HEK293 (cell line): ENCODE data around the gene NCOA6.

ENCODE experiments used
- CTCF ChIA-PET: fragments of 350-600 bp; formaldehyde crosslinking; extraction: SDS; loops from one replicate; lab custom pipeline; 2021; ENCODE audit warnings: antibody characterized with exemption; lab: Yijun Ruan, JAX
- POLR2A ChIA-PET: fragments of 300-600 bp; formaldehyde crosslinking; extraction: SDS; loops from one replicate; lab custom pipeline; 2020; ENCODE audit warnings: antibody characterized with exemption, inconsistent platforms; lab: Yijun Ruan, JAX
- H3K27ac ChIP-seq: fragments of 200-500 bp; sonication (Bioruptor generic); 2 replicates; pipeline ENCODE4 v1.5.1; 2014; ENCODE audit warnings: low read depth, low read length, control low read depth, inconsistent platforms; ENCODE audit errors: extremely low read depth
- H3K36me3 ChIP-seq, 2 experiments: fragments of 200-500 bp in 1 of 2; sonication (Bioruptor generic) in 1 of 2; 1 replicate in 1 of 2; 2 replicates in 1 of 2; pipeline ENCODE4 v1.5.1; 2014 to 2017; ENCODE audit warnings: inconsistent platforms in 2 of 2, low read length in 2 of 2; ENCODE audit not compliant: control insufficient read depth in 2 of 2, insufficient read depth in 1 of 2
- H3K4me1 ChIP-seq: fragments of 200-500 bp; sonication (Bioruptor generic); 2 replicates; pipeline ENCODE4 v1.5.1; 2014; ENCODE audit warnings: mild to moderate bottlenecking, low read length, inconsistent platforms; ENCODE audit not compliant: control insufficient read depth, insufficient read depth
- H3K4me3 ChIP-seq: 2 replicates; pipeline ENCODE4 v1.5.1; 2011; ENCODE audit warnings: low read depth, mild to moderate bottlenecking, control low read depth, low read length, moderate library complexity
- H3K9me3 ChIP-seq: fragments of 200-500 bp; sonication (Bioruptor generic); 2 replicates; pipeline ENCODE4 v1.5.1; 2014; ENCODE audit warnings: low read depth, low read length, inconsistent platforms; ENCODE audit not compliant: control insufficient read depth, insufficient read depth
- KLF1 ChIP-seq: fragments of 450-650 bp; formaldehyde crosslinking; IDR thresholded peaks from 2 replicates; pipeline ENCODE4 v1.5.1; 2016; ENCODE audit warnings: missing biosample characterization, missing genetic modification characterization
- KLF16 ChIP-seq: fragments of 450-650 bp; formaldehyde crosslinking; IDR thresholded peaks from 2 replicates; pipeline ENCODE4 v1.5.1; 2017; ENCODE audit warnings: missing biosample characterization, missing genetic modification characterization
- KLF7 ChIP-seq: fragments of 450-650 bp; formaldehyde crosslinking; IDR thresholded peaks from 2 replicates; pipeline ENCODE4 v1.5.1; 2016; ENCODE audit warnings: missing biosample characterization, missing genetic modification characterization, borderline replicate concordance
- PRDM1 ChIP-seq: fragments of 450-650 bp; formaldehyde crosslinking; IDR thresholded peaks from 2 replicates; pipeline ENCODE4; 2016; ENCODE audit warnings: missing biosample characterization, missing genetic modification characterization
- PRDM10 ChIP-seq: fragments of 450-650 bp; formaldehyde crosslinking; IDR thresholded peaks from 2 replicates; pipeline ENCODE4 v1.5.1; 2016; ENCODE audit warnings: missing biosample characterization, missing genetic modification characterization
- ZBTB21 ChIP-seq: fragments of 450-650 bp; formaldehyde crosslinking; IDR thresholded peaks from 2 replicates; pipeline ENCODE4 v1.5.1; 2017; ENCODE audit warnings: missing biosample characterization, missing genetic modification characterization
- ZBTB44 ChIP-seq: fragments of 450-650 bp; IDR thresholded peaks from 2 replicates; pipeline ENCODE4 v1.5.1; 2018; ENCODE audit warnings: missing biosample characterization, mild to moderate bottlenecking, missing genetic modification characterization
- ZEB2 ChIP-seq: fragments of 450-650 bp; formaldehyde crosslinking; IDR thresholded peaks from 2 replicates; pipeline ENCODE4 v1.5.1; 2016; ENCODE audit warnings: missing biosample characterization, missing genetic modification characterization
- ZFP3 ChIP-seq: fragments of 450-650 bp; formaldehyde crosslinking; IDR thresholded peaks from 2 replicates; pipeline ENCODE4 v1.5.1; 2016; ENCODE audit warnings: low read depth, missing biosample characterization, missing genetic modification characterization
- ZNF16 ChIP-seq: fragments of 450-650 bp; formaldehyde crosslinking; IDR thresholded peaks from 2 replicates; pipeline ENCODE4 v1.5.1; 2016; ENCODE audit warnings: low read depth, missing biosample characterization, missing genetic modification characterization
- ZNF184 ChIP-seq: fragments of 450-650 bp; IDR thresholded peaks from 2 replicates; pipeline ENCODE4 v1.5.1; 2018; ENCODE audit warnings: missing biosample characterization, mild to moderate bottlenecking, missing genetic modification characterization
- ZNF248 ChIP-seq: fragments of 450-650 bp; formaldehyde crosslinking; IDR thresholded peaks from 2 replicates; pipeline ENCODE4 v1.5.1; 2017; ENCODE audit warnings: missing biosample characterization, missing genetic modification characterization
- ZNF324 ChIP-seq: fragments of 450-650 bp; formaldehyde crosslinking; IDR thresholded peaks from 2 replicates; pipeline ENCODE4 v1.5.1; 2016; ENCODE audit warnings: missing biosample characterization, missing genetic modification characterization
- ZNF37A ChIP-seq: fragments of 450-650 bp; IDR thresholded peaks from 2 replicates; pipeline ENCODE4 v1.5.1; 2018; ENCODE audit warnings: missing biosample characterization, missing genetic modification characterization
- ZNF514 ChIP-seq: fragments of 450-650 bp; formaldehyde crosslinking; IDR thresholded peaks from 2 replicates; pipeline ENCODE4 v1.5.1; 2016; ENCODE audit warnings: missing biosample characterization, missing genetic modification characterization
- ZNF558 ChIP-seq: fragments of 450-650 bp; formaldehyde crosslinking; IDR thresholded peaks from 2 replicates; pipeline ENCODE4 v1.5.1; 2016; ENCODE audit warnings: missing biosample characterization, missing genetic modification characterization
- ZNF585B ChIP-seq: fragments of 450-650 bp; formaldehyde crosslinking; IDR thresholded peaks from 2 replicates; pipeline ENCODE4 v1.5.1; 2016; ENCODE audit warnings: missing biosample characterization, missing genetic modification characterization
- ZNF600 ChIP-seq: fragments of 450-650 bp; formaldehyde crosslinking; IDR thresholded peaks from 2 replicates; pipeline ENCODE4 v1.5.1; 2016; ENCODE audit warnings: missing biosample characterization, missing genetic modification characterization
- ZNF624 ChIP-seq: fragments of 450-650 bp; formaldehyde crosslinking; IDR thresholded peaks from 2 replicates; pipeline ENCODE4 v1.5.1; 2017; ENCODE audit warnings: missing biosample characterization, missing genetic modification characterization
- ZNF692 ChIP-seq: fragments of 450-650 bp; formaldehyde crosslinking; IDR thresholded peaks from 2 replicates; pipeline ENCODE4 v1.5.1; 2016; ENCODE audit warnings: missing biosample characterization, missing genetic modification characterization
- ZNF704 ChIP-seq: fragments of 450-650 bp; formaldehyde crosslinking; IDR thresholded peaks from 2 replicates; pipeline ENCODE4 v1.5.1; 2016; ENCODE audit warnings: missing biosample characterization, missing genetic modification characterization
- ZNF791 ChIP-seq: fragments of 450-650 bp; formaldehyde crosslinking; IDR thresholded peaks from 2 replicates; pipeline ENCODE4 v1.5.1; 2016; ENCODE audit warnings: missing biosample characterization, missing genetic modification characterization
- TF ChIP-seq, protein P1 (sequence below): fragments of 450-650 bp; formaldehyde crosslinking; IDR thresholded peaks from 2 replicates; pipeline ENCODE4 v1.5.1; 2016; ENCODE audit warnings: missing biosample characterization, missing genetic modification characterization

The NCOA6 gene

GRCh38 chr20:34820805-34821578, 4.5 kb downstream of the NCOA6 start:
- Histone ChIP-seq H3K36me3 (no peaks in the 10 kb centered on the region), H3K9me3 (no peaks in the 10 kb centered on the region), H3K4me3 (no peak overlapping the region), H3K4me1 (peaks cover 3% of the 10 kb centered on the region), H3K27ac (no peak overlapping the region)
- TF ChIP-seq ZNF37A (no peak), ZFP3 (tag by site-specific recombination) (no peak), ZNF600 (tag by site-specific recombination) (peak; percentile 59), ZNF558 (tag by site-specific recombination) (no peak), ZNF624 (tag by site-specific recombination) (no peak), ZNF248 (tag by site-specific recombination) (no peak), ZEB2 (tag by site-specific recombination) (no peak), ZNF16 (tag by site-specific recombination) (no peak)
- ChIA-PET POLR2A (no interaction called here), CTCF (interaction anchor here (0.6 kb wide), 1 partner anchor 214 kb away, joined by 3 read pairs; no protein-coding TSS in a partner anchor)

GRCh38 chr20:34817801-34818200, 7.7 kb downstream of the NCOA6 start:
- no peak overlapping the region for H3K27ac ChIP-seq
- ChIA-PET POLR2A (no interaction called here), CTCF (no interaction called here)
- no peaks in the 10 kb centered on the region; a peak in 1 of 3 replicates for H3K36me3 ChIP-seq
- no peak for TF ChIP-seq ZNF692 (tag by site-specific recombination)
- 0 out of 2 replicates have a peak, but pooled peaks have one; percentile 23 for TF ChIP-seq PRDM1 (tag by site-specific recombination)
- no peaks in the 10 kb centered on the region for H3K9me3 ChIP-seq
- no peak overlapping the region for H3K4me3 ChIP-seq
- H3K4me1 ChIP-seq: peaks cover 3% of the 10 kb centered on the region; the same call in 1 of the 2 replicates

- Histone ChIP-seq H3K36me3 (no peaks in the 10 kb centered on the region; a peak in 1 of 3 replicates), H3K27ac (no peak overlapping the region), H3K9me3 (no peaks in the 10 kb centered on the region), H3K4me1 (peaks cover 3% of the 10 kb centered on the region; the same call in 1 of the 2 replicates), H3K4me3 (no peak overlapping the region)
- ChIA-PET POLR2A (interaction anchor here (0.5 kb wide), 1 partner anchor 40 kb away, joined by 3 read pairs; no protein-coding TSS in a partner anchor), CTCF (interaction anchor here (0.6 kb wide), 1 partner anchor 329 kb away, joined by 3 read pairs; no protein-coding TSS in a partner anchor)
- no peak for TF ChIP-seq ZNF37A
- no peak for TF ChIP-seq ZNF585B (tag by site-specific recombination)
- TF ChIP-seq KLF1 (tag by site-specific recombination): no peak
- TF ChIP-seq ZBTB44 (tag by site-specific recombination): no peak
- TF ChIP-seq ZNF184 (tag by site-specific recombination): no peak
- TF ChIP-seq ZNF791 (tag by site-specific recombination): no peak
- TF ChIP-seq ZBTB21 (tag by site-specific recombination): no peak
- no peak for TF ChIP-seq KLF7 (tag by site-specific recombination)
- TF ChIP-seq, protein P1, sequence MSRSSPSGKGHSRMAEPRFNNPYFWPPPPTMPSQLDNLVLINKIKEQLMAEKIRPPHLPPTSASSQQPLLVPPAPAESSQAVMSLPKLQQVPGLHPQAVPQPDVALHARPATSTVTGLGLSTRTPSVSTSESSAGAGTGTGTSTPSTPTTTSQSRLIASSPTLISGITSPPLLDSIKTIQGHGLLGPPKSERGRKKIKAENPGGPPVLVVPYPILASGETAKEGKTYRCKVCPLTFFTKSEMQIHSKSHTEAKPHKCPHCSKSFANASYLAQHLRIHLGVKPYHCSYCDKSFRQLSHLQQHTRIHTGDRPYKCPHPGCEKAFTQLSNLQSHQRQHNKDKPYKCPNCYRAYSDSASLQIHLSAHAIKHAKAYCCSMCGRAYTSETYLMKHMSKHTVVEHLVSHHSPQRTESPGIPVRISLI (tag by site-specific recombination): no peak
- TF ChIP-seq PRDM10: no peak
- TF ChIP-seq ZNF324 (tag by site-specific recombination): no peak
- TF ChIP-seq ZNF514 (tag by site-specific recombination): no peak
- TF ChIP-seq KLF16 (tag by site-specific recombination): no peak
- no peak for TF ChIP-seq ZNF704 (tag by site-specific recombination)
Measured at GRCh38 chr20:34817072-34817471, 8.4 kb downstream of the NCOA6 start.
